ENCODE measurements around the gene RNF208.

Gene RNF208

GRCh38 chr9:137191691-137192447 is 30.2 kb downstream of the RNF208 start:
- DNase-seq (ENCODE audit: low spot score) = no peak

DNA sequence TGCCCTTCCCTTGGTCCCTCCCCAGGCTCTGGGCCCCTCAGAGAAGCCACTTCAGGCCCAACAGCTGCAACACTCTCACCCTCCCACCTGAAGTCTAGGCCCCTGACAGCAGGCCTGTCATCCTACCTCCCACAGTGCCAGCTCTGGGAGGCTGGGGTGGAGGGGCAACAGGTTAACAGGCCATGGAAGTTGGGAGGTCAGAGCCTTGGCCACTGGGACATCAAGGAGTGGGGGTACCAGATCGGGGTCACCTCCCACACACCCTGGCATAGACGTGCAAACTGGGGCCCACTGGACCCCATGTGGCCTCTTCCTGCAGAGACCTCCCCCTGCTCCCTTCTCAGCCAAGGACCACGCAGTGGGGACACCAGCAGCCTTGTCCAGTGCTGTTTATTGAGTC is 30.8 kb downstream of the RNF208 start:
- no peak for DNase-seq (ENCODE audit: low spot score)

GRCh38 chr9:137190315-137190856 is 31.7 kb downstream of the RNF208 start:
- no peak for DNase-seq (ENCODE audit: low spot score)

- no peak for DNase-seq (ENCODE audit: low spot score)
Observed at GRCh38 chr9:137189297-137190295, 32.4 kb downstream of the RNF208 start.

GRCh38 chr9:137188490-137189296 is 33.3 kb downstream of the RNF208 start, which contains the start of the genes ANAPC2 and SSNA1:
Gene ANAPC2, minus strand, starts transcription at chr9:137188560. Its CDS starts 28 bp downstream, at chr9:137188532.
Gene SSNA1, plus strand, starts transcription at chr9:137188676. Its CDS starts 51 bp downstream, at chr9:137188727.
- peak; percentile 98 for DNase-seq (ENCODE audit: low spot score)

GRCh38 chr9:137188086-137188489 is 34.0 kb downstream of the RNF208 start:
- DNase-seq (ENCODE audit: low spot score) = no peak

- DNase-seq (ENCODE audit: low spot score) = no peak
Observed at GRCh38 chr9:137187386-137187785, 34.7 kb downstream of the RNF208 start.

DNA sequence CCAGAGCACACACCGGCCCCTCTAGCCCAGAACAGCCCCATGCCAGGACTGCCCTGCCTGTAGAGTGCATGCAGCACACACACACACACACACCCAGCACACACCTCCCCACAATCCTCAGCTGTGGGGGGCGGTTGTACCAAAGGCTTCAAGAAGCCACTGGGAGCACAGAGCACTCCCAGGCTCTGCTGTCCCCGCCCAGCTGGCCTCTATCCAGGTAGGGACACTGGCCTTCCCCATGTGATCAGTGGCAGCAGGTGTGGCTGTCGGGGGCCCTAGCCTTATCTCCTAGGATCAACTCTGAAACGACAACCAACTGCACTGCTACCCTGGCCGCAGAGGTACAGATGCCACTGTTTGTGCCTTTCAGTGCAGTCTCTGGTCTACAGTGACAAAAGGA is 35.7 kb downstream of the RNF208 start:
- peak; percentile 41 for DNase-seq (ENCODE audit: low spot score)

GRCh38 chr9:137185921-137186320 is 36.1 kb downstream of the RNF208 start:
- DNase-seq (ENCODE audit: low spot score) = no peak

DNA sequence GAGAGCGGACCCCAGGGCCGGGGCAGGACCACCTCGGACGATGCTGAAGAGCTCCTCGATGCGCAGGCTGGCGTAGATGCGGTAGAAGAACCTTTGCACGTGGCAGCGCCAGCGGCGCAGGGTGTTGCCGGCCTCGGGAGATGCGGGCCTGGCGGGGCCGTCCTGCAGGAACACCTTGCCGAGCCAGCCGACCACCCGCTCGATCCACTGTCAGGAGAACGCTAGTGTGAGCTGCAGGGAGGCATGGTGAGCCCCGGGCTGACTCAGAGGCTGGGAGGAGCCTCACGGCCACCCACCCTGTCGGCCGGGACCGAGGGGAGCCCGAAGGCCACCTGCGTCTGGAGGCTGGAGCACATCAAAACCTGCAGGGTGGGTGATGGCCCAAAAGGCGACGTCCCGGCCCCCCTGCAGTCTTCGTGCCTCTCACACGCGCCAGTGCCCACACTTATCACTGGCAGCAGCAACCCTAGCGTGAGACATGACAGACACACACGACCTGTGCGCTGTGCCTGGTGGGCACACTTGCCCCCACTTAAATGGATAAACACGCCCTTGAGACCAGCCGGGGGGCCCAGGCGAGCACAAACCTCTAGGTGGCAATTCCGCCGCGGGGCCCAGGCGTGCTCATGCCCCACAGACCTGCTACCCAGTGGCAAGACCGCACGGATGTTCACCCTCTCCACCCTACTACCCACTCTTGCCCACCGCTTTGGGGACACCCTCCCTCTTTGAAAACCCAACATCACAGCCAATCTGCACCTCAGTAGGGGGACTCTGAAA is 37.0 kb downstream of the RNF208 start:
- no peak for DNase-seq (ENCODE audit: low spot score)

GRCh38 chr9:137183980-137184595 is 38.0 kb downstream of the RNF208 start:
- DNase-seq (ENCODE audit: low spot score) = no peak

GRCh38 chr9:137182836-137183235 is 39.2 kb downstream of the RNF208 start:
- no peak for DNase-seq (ENCODE audit: low spot score)

GRCh38 chr9:137181680-137182079 is 40.4 kb downstream of the RNF208 start:
- no peak for DNase-seq (ENCODE audit: low spot score)

GRCh38 chr9:137180491-137180890 is 41.5 kb downstream of the RNF208 start:
- no peak for DNase-seq (ENCODE audit: low spot score)

- no peak for DNase-seq (ENCODE audit: low spot score)
Observed at GRCh38 chr9:137179761-137180160, 42.3 kb downstream of the RNF208 start.

GRCh38 chr9:137178939-137179630 is 43.0 kb downstream of the RNF208 start:
- DNase-seq (ENCODE audit: low spot score) = no peak

GRCh38 chr9:137178201-137178938 is 43.7 kb downstream of the RNF208 start:
- DNase-seq (ENCODE audit: low spot score) = no peak

- DNase-seq (ENCODE audit: low spot score) = peak; percentile 36
Observed at GRCh38 chr9:137176302-137177182, 45.5 kb downstream of the RNF208 start.
